H1 (cell line): ENCODE results near the gene P2RX1. TPM values are rescaled to one million over a fixed set of nuclear protein-coding genes. Genes with fewer than 3 reads are reported as not detected.

Source experiments
- CTCF ChIA-PET: fragments of 300-600 bp; sonication (Branson Sonifier 250); formaldehyde crosslinking; loops from one replicate; lab custom pipeline; 2021; ENCODE audit not compliant: partially characterized antibody; lab: Charles Lee
- POLR2A ChIA-PET: fragments of 300-600 bp; sonication (Branson Sonifier 250); formaldehyde crosslinking; loops from one replicate; lab custom pipeline; 2021; ENCODE audit warnings: inconsistent platforms; ENCODE audit not compliant: partially characterized antibody; lab: Charles Lee
- DNase-seq, 2 experiments: peaks; one replicate each; pipeline versions ENCODE4 v3.0.0 to v3.0.0-alpha.2; 2010 to 2022; ENCODE audit warnings: low spot score in 2 of 2, low read depth in 1 of 2, mixed read lengths in 1 of 2
- FAIRE-seq: peaks from 2 replicates; lab custom pipeline; 2011; peaks lifted over from hg19 to GRCh38; lab: Jason Lieb, UNC
- H2AFZ ChIP-seq: 2 replicates; pipeline ENCODE4 v1.8.1; 2012; ENCODE audit warnings: low read length, inconsistent platforms
- H2AK5ac ChIP-seq: 2 replicates; pipeline ENCODE4 v1.6.1; 2013; ENCODE audit warnings: low read depth, low read length
- H2BK120ac ChIP-seq: replicated peaks from 2 replicates; pipeline ENCODE3; 2013; ENCODE audit warnings: low read depth, low read length, inconsistent platforms
- H2BK12ac ChIP-seq: 2 replicates; pipeline ENCODE4 v1.6.1; 2013; ENCODE audit warnings: low read depth, low read length
- H2BK15ac ChIP-seq: 2 replicates; pipeline ENCODE4 v1.6.1; 2013; ENCODE audit warnings: low read length
- H2BK20ac ChIP-seq: 2 replicates; pipeline ENCODE4 v1.6.1; 2013; ENCODE audit warnings: low read length
- H2BK5ac ChIP-seq: 2 replicates; pipeline ENCODE4 v1.6.1; 2013; ENCODE audit warnings: low read depth, low read length
- H3K14ac ChIP-seq: 2 replicates; pipeline ENCODE4 v1.6.1; 2013; ENCODE audit warnings: inconsistent platforms; ENCODE audit not compliant: insufficient read length
- H3K18ac ChIP-seq: 2 replicates; pipeline ENCODE4 v1.6.1; 2013; ENCODE audit warnings: low read length; ENCODE audit errors: extremely low read depth
- H3K23ac ChIP-seq: 2 replicates; pipeline ENCODE4 v1.6.1; 2013; ENCODE audit warnings: inconsistent platforms; ENCODE audit not compliant: insufficient read length
- H3K23me2 ChIP-seq: 2 replicates; pipeline ENCODE4 v1.6.1; 2013; ENCODE audit warnings: low read depth, low read length
- H3K27ac ChIP-seq: 2 replicates; pipeline ENCODE4 v1.6.1; 2011; ENCODE audit warnings: low read depth, low read length, inconsistent platforms
- H3K27me3 ChIP-seq, 4 experiments: replicated peaks in 1 of 4; 1 replicate in 1 of 4; 2 replicates in 3 of 4; pipeline versions ENCODE4 v1.6.1 to v1.8.1; 2011 to 2013; ENCODE audit warnings: low read length in 3 of 4, mild to moderate bottlenecking in 3 of 4, inconsistent platforms in 2 of 4, mixed read lengths in 2 of 4, moderate library complexity in 1 of 4; ENCODE audit not compliant: control insufficient read depth in 3 of 4, insufficient read depth in 3 of 4; ENCODE audit errors: extremely low read depth in 1 of 4
- H3K36me3 ChIP-seq, 4 experiments: 2 replicates each; pipeline versions ENCODE4 v1.6.1 to v1.8.1; 2011 to 2013; ENCODE audit warnings: mild to moderate bottlenecking in 4 of 4, low read length in 3 of 4, moderate library complexity in 2 of 4, control low read depth in 1 of 4, inconsistent platforms in 1 of 4; ENCODE audit not compliant: insufficient read depth in 4 of 4, control insufficient read depth in 2 of 4
- H3K4ac ChIP-seq: replicated peaks from 2 replicates; pipeline ENCODE3; 2013; ENCODE audit warnings: low read length, low read depth, mixed read lengths, inconsistent platforms; ENCODE audit not compliant: insufficient read length
- H3K4me1 ChIP-seq, 4 experiments: replicated peaks in 1 of 4; 1 replicate in 1 of 4; 2 replicates in 3 of 4; pipeline versions ENCODE4 v1.6.1 to v1.8.1; 2011 to 2013; ENCODE audit warnings: low read length in 3 of 4, inconsistent platforms in 2 of 4, mixed read lengths in 1 of 4; ENCODE audit not compliant: insufficient read depth in 4 of 4, control insufficient read depth in 3 of 4
- H3K4me2 ChIP-seq, 2 experiments: 2 replicates each; pipeline versions ENCODE4 v1.6.1 to v1.8.1; 2011 to 2013; ENCODE audit warnings: low read depth in 2 of 2, low read length in 2 of 2, control low read depth in 1 of 2, inconsistent platforms in 1 of 2, mild to moderate bottlenecking in 1 of 2; ENCODE audit not compliant: insufficient read depth in 1 of 2
- H3K4me3 ChIP-seq, 4 experiments: fragments of 200-600, 300-600 bp in 1 of 4; sonication (generic), shearing (Covaris generic), sonication (Bioruptor Twin) in 1 of 4; 2 replicates each; pipeline versions ENCODE4 v1.5.1 to v1.8.1; 2011 to 2016; ENCODE audit warnings: low read length in 4 of 4, low read depth in 3 of 4, control low read depth in 2 of 4, inconsistent platforms in 2 of 4, mild to moderate bottlenecking in 2 of 4, mixed read lengths in 1 of 4, moderate library complexity in 1 of 4; ENCODE audit not compliant: insufficient read depth in 2 of 4; ENCODE audit errors: extremely low read depth in 1 of 4
- H3K56ac ChIP-seq: replicated peaks from 2 replicates; pipeline ENCODE3; 2013; ENCODE audit warnings: low read depth, mild to moderate bottlenecking, mixed read lengths, low read length, inconsistent platforms; ENCODE audit not compliant: insufficient read length
- H3K79me1 ChIP-seq: 2 replicates; pipeline ENCODE4 v1.6.1; 2013; ENCODE audit warnings: low read depth, low read length, control low read depth
- H3K79me2 ChIP-seq, 2 experiments: 2 replicates each; pipeline versions ENCODE4 v1.6.1 to v1.8.1; 2012 to 2013; ENCODE audit warnings: low read length in 2 of 2, mild to moderate bottlenecking in 2 of 2, inconsistent platforms in 1 of 2; ENCODE audit not compliant: insufficient read depth in 2 of 2, control insufficient read depth in 1 of 2
- H3K9ac ChIP-seq, 4 experiments: replicated peaks in 1 of 4; 1 replicate in 1 of 4; 2 replicates in 3 of 4; pipeline versions ENCODE4 v1.6.1 to v1.8.1; 2011 to 2013; ENCODE audit warnings: low read depth in 3 of 4, low read length in 3 of 4, control low read depth in 2 of 4, mild to moderate bottlenecking in 2 of 4, moderate library complexity in 2 of 4, inconsistent platforms in 1 of 4; ENCODE audit errors: extremely low read depth in 1 of 4
- H3K9me3 ChIP-seq, 2 experiments: 2 replicates each; pipeline versions ENCODE4 v1.6.1 to v1.8.1; 2012 to 2013; ENCODE audit warnings: mild to moderate bottlenecking in 2 of 2, moderate library complexity in 2 of 2, control low read depth in 1 of 2, inconsistent platforms in 1 of 2, low read depth in 1 of 2, low read length in 1 of 2, mixed read lengths in 1 of 2; ENCODE audit not compliant: insufficient read depth in 2 of 2
- H4K20me1 ChIP-seq, 2 experiments: replicated peaks in 1 of 2; 2 replicates each; pipeline versions ENCODE3 to v1.8.1; 2011 to 2013; ENCODE audit warnings: inconsistent platforms in 2 of 2, low read length in 2 of 2, mild to moderate bottlenecking in 1 of 2; ENCODE audit not compliant: insufficient read depth in 2 of 2, control insufficient read depth in 1 of 2
- H4K5ac ChIP-seq: 2 replicates; pipeline ENCODE4 v1.6.1; 2013; ENCODE audit warnings: low read length, low read depth, mixed read lengths, inconsistent platforms; ENCODE audit not compliant: insufficient read length
- H4K8ac ChIP-seq: 2 replicates; pipeline ENCODE4 v1.8.0; 2013; ENCODE audit warnings: mild to moderate bottlenecking, moderate library complexity, low read length, inconsistent platforms; ENCODE audit not compliant: insufficient read depth; ENCODE audit errors: extremely low read depth
- H4K91ac ChIP-seq: replicated peaks from 2 replicates; pipeline ENCODE3; 2013; ENCODE audit warnings: low read length, mixed read lengths, inconsistent platforms; ENCODE audit not compliant: insufficient read length
- ATF3 ChIP-seq: IDR thresholded peaks from 2 replicates; pipeline ENCODE4 v1.6.1; 2011; ENCODE audit warnings: low read depth, mild to moderate bottlenecking, low read length; ENCODE audit not compliant: insufficient read depth
- CHD1 ChIP-seq: IDR thresholded peaks from 2 replicates; pipeline ENCODE4 v1.6.1; 2012; ENCODE audit warnings: low read depth, low read length, improper control_type of control experiment
- HDAC2 ChIP-seq, 2 experiments: fragments of 300-600 bp in 1 of 2; sonication (generic) in 1 of 2; IDR thresholded peaks; 2 replicates each; pipeline ENCODE4 v1.6.1; 2011 to 2012; ENCODE audit warnings: low read depth in 2 of 2, low read length in 2 of 2, mild to moderate bottlenecking in 2 of 2, moderate library complexity in 2 of 2, borderline replicate concordance in 1 of 2, inconsistent platforms in 1 of 2
- HDAC6 ChIP-seq: IDR thresholded peaks from one replicate; pipeline ENCODE4 v1.7.1; 2012; ENCODE audit warnings: low read depth, mild to moderate bottlenecking, inconsistent platforms, low read length, moderate library complexity
- SP2 ChIP-seq: IDR thresholded peaks from 2 replicates; pipeline ENCODE4 v1.6.1; 2012; ENCODE audit warnings: mild to moderate bottlenecking, low read length, inconsistent platforms
- TAF1 ChIP-seq: IDR thresholded peaks from 2 replicates; pipeline ENCODE4 v1.6.1; 2011; ENCODE audit warnings: mild to moderate bottlenecking, low read depth, low read length
- TBP ChIP-seq: IDR thresholded peaks from 2 replicates; pipeline ENCODE4 v1.6.1; 2011; ENCODE audit warnings: low read depth, low read length, improper control_type of control experiment
- TEAD4 ChIP-seq: IDR thresholded peaks from 2 replicates; pipeline ENCODE4 v1.6.1; 2012; ENCODE audit warnings: low read depth, low read length, inconsistent platforms, mixed read lengths
- WGBS, 2 experiments: shearing (Covaris generic) in 1 of 2; methylation state at CpG; one replicate each; pipeline versions ENCODE4 v1.1.6 to v1.1.7; 2013 to 2015; ENCODE audit warnings: low lambda C conversion rate in 2 of 2, mixed read lengths in 2 of 2, inconsistent platforms in 1 of 2, low coverage in 1 of 2, missing lambda C conversion rate in 1 of 2; ENCODE audit not compliant: insufficient replicate concordance in 2 of 2, insufficient coverage in 1 of 2, insufficient read length in 1 of 2; ENCODE audit errors: extremely low coverage in 1 of 2, missing lambda C conversion rate in 1 of 2; 5-methylcytosine and 5-hydroxymethylcytosine counted together
- polyA plus RNA-seq, 7 experiments: library from polyadenylated mRNA; depleted of rRNA in 3 of 7; stranded (reverse) in 5 of 7; unstranded in 2 of 7; fragments of >200 nt in 5 of 7; fragments of 200-250 nt in 2 of 7; gene quantifications; 1 replicate in 5 of 7; 2 replicates in 1 of 7; 4 replicates in 1 of 7; pipeline versions ENCODE4 v1.2.1 to v1.2.3, GENCODE V29; 2011 to 2013; ENCODE audit warnings: missing spikeins in 2 of 7, mixed read lengths in 2 of 7
- total RNA-seq: library from RNA; stranded (reverse); fragmentation: NEBNext Ultra II Directional; extraction: Animal tissue kit (Norgen Biotek cat#: 25700); gene quantifications from 2 replicates; pipeline ENCODE4 v1.2.1, GENCODE V29; 2021
- TF ChIP-seq, protein P1 (sequence below), 3 experiments: IDR thresholded peaks; 1 replicate in 2 of 3; 2 replicates in 1 of 3; pipeline versions ENCODE4 v1.5.1 to v1.6.1; 2011; ENCODE audit warnings: low read length in 3 of 3, mild to moderate bottlenecking in 3 of 3, inconsistent platforms in 2 of 3, low read depth in 1 of 3, moderate library complexity in 1 of 3; ENCODE audit not compliant: insufficient read depth in 1 of 3; ENCODE audit errors: control extremely low read depth in 1 of 3
- TF ChIP-seq, protein P2 (sequence below): IDR thresholded peaks from 2 replicates; pipeline ENCODE4 v1.6.1; 2011; ENCODE audit warnings: low read length, improper control_type of control experiment

Gene P2RX1
- total and polyA plus RNA-seq, 2 of the 8 experiments (the other 6 are each of a cell fraction or from before 2014, with no cell fraction given) = 0.45 to 1.1 TPM

DNA sequence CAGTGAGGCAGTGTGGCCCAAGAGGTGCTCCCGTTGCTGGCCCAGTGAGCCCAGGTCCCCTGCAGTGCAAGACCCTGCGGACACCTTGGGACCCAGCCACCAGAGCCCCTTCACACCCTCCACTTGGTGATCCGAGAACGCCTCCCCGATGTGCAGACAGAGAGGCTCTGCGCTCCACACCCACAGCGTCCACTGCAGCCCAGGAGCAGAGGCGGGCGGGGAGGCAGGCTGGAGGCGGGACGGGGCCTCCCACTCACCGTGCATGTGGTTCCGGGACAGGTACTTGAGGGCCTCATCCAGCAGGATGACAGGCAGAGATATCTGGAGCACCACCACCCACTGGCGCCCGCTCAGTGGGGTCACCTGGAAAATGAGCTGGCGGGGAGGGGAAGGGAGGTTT, 12.1 kb upstream of the P2RX1 start:
- no peak overlapping the region for H2AK5ac ChIP-seq
- ChIA-PET CTCF (interaction anchor here (0.8 to 1.9 kb wide), 7 partner anchors 8 to 146 kb away, joined by 3 to 5 read pairs (median 4); partner anchors contain the start of gene P2RX1), POLR2A (no interaction called here)
- H2BK120ac ChIP-seq = no peak overlapping the region
- FAIRE-seq (no peak), DNase-seq (no peak)
- no peak overlapping the region for H4K8ac ChIP-seq
- no peak overlapping the region for H4K5ac ChIP-seq
- H3K36me3 ChIP-seq = no peaks in the 10 kb centered on the region
- H4K20me1 ChIP-seq = no peaks in the 10 kb centered on the region
- 89% methylated on average over 15 of the region's 16 CpGs; no CpG with 5 or more reads in 1 of the 2 experiments for WGBS, 2 experiments
- no peak overlapping the region for H2BK15ac ChIP-seq
- H3K27ac ChIP-seq = no peak overlapping the region
- H3K4me3 ChIP-seq = no peak overlapping the region
- no peak overlapping the region for H3K18ac ChIP-seq
- H2AFZ ChIP-seq = no peak overlapping the region
- no peak overlapping the region for H2BK5ac ChIP-seq
- H3K9me3 ChIP-seq = no peaks in the 10 kb centered on the region
- no peaks in the 10 kb centered on the region for H3K27me3 ChIP-seq
- H3K23me2 ChIP-seq = no peaks in the 10 kb centered on the region
- H3K79me1 ChIP-seq = no peaks in the 10 kb centered on the region
- H3K56ac ChIP-seq = no peak overlapping the region
- no peaks in the 10 kb centered on the region for H3K79me2 ChIP-seq
- no peak overlapping the region for H3K4me2 ChIP-seq
- no peaks in the 10 kb centered on the region; a peak in 1 of 7 replicates for H3K4me1 ChIP-seq
- no peak overlapping the region for H2BK20ac ChIP-seq
- H3K14ac ChIP-seq = no peak overlapping the region
- H3K9ac ChIP-seq = no peak overlapping the region
- no peak overlapping the region for H3K4ac ChIP-seq
- H4K91ac ChIP-seq = no peak overlapping the region
- H2BK12ac ChIP-seq = no peak overlapping the region
- H3K23ac ChIP-seq = no peak overlapping the region
- TF ChIP-seq, protein P1, sequence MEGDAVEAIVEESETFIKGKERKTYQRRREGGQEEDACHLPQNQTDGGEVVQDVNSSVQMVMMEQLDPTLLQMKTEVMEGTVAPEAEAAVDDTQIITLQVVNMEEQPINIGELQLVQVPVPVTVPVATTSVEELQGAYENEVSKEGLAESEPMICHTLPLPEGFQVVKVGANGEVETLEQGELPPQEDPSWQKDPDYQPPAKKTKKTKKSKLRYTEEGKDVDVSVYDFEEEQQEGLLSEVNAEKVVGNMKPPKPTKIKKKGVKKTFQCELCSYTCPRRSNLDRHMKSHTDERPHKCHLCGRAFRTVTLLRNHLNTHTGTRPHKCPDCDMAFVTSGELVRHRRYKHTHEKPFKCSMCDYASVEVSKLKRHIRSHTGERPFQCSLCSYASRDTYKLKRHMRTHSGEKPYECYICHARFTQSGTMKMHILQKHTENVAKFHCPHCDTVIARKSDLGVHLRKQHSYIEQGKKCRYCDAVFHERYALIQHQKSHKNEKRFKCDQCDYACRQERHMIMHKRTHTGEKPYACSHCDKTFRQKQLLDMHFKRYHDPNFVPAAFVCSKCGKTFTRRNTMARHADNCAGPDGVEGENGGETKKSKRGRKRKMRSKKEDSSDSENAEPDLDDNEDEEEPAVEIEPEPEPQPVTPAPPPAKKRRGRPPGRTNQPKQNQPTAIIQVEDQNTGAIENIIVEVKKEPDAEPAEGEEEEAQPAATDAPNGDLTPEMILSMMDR (IDR thresholded peaks at IDR 0.05; ENCODE audit: control extremely low read depth in 1 of 3, insufficient read depth in 1 of 3, low read depth in 1 of 3, low read length in 3 of 3) = no peak
- TF ChIP-seq CHD1 (no peak), SP2 (no peak), TBP (no peak), ATF3 (no peak), TEAD4 (no peak), TAF1 (no peak), HDAC2 (IDR thresholded peaks at IDR 0.05; ENCODE audit: borderline replicate concordance in 1 of 2, low read depth in 2 of 2, low read length in 2 of 2) (no peak), HDAC6 (no peak)
- TF ChIP-seq, protein P2, sequence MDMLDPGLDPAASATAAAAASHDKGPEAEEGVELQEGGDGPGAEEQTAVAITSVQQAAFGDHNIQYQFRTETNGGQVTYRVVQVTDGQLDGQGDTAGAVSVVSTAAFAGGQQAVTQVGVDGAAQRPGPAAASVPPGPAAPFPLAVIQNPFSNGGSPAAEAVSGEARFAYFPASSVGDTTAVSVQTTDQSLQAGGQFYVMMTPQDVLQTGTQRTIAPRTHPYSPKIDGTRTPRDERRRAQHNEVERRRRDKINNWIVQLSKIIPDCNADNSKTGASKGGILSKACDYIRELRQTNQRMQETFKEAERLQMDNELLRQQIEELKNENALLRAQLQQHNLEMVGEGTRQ = no peak
